GM04504 (cell line): ENCODE measurements around the gene PDXK.

ENCODE experiments used
- DNase-seq: peaks from one replicate; pipeline ENCODE4 v3.0.0-alpha.2; 2012; ENCODE audit warnings: low read depth

The PDXK gene

DNA sequence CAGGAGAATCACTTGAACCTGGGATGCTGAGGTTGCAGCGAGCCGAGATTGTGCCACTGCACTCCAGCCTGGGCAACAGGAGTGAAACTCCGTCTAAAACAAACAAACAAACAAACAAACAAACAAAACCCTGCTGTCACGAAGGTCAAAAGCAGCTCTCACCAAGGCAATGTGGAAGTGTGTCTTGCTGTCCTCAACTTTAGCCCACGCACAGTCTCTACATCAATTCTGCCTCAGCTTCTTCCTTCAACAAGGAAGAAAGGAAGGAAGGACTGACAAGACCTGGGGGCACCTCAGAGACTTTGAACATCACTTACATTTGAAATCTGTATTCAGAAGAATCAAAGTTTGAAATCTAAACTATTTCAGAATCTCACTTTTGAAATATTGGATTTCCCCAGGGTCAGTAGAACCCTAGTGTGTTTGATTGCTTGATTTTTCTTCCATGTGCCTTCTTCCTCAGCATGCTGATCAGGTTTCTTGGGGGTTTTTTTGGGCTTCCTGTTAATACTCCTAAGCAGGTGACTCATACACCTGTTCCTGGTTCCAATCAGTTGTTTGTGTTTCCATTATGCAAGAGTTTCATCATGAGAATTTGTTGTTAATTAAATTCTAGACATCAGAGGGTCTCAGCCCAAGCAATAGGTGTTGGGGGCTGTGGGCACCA is 63.6 kb downstream of the PDXK start:
- no peak for DNase-seq

DNA sequence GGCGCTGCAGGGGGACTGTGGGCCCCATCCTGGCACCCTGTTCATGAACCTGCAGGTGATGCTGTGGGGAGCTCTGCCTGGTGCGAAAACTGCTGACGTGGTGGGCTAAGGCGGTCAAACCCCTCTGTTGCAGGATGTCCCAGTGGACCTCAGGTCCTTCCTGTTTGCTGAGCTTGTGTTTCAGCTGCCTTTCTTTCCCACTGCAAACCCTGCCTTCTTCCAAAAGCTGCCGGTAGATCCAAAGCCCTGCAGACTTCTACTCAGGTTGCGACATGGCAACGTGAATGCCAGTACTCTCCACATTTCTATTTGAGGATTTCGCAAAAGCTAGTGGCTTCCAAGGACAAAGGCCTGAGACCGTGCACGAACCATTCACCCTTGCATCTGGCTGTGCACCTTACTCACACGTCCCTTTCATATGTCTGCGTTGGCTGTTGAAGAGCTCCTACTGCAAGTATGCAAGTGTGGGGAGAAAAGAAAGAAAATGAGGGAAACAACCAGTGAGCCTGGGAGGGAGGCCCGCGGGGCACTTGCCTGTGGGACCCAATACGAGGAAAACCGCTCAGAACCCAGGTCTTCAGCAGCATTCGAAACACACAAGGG is 64.3 kb downstream of the PDXK start:
- DNase-seq, result no peak

DNA sequence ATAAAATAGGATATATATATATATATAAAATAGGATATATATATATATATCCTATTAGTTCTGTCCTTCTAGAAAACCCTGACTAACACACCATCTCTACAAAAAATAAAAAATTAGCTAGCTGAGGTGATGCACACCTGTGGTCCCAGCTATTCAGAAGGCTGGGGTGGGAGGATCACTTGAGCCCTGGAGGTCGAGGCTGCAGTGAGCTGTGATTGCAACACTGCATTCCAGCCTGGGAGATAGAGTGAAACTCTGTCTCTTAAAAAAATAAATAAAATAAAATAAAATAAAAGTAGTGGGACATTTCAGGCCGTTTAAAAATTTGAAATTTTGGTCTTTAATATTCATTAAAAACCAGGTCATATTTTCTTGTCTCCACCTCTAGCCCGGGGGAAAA is 66.2 kb downstream of the PDXK start:
- DNase-seq, result no peak

DNA sequence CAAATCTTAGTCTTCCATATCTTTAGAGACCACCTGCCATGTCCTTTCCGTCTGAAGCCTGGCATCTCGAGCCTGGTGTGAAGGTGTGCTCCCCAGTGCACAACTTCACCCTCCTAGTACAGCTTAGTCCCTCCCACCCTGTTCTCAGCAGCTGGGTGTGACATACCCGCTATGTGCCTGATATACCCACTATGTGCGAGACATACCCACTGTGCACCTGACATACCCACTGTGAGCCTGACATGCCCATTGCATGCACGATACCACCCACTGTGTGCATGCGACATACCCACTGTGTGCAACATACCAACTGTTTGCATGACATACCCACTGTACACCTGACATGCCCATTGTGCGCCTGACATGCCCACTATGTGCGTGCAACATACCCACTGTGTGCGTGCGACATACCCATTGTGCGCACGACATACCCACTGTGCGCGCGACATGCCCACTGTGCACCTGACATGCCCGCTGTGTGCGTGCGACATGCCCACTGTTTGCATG is 67.4 kb downstream of the PDXK start:
- no peak for DNase-seq

DNA sequence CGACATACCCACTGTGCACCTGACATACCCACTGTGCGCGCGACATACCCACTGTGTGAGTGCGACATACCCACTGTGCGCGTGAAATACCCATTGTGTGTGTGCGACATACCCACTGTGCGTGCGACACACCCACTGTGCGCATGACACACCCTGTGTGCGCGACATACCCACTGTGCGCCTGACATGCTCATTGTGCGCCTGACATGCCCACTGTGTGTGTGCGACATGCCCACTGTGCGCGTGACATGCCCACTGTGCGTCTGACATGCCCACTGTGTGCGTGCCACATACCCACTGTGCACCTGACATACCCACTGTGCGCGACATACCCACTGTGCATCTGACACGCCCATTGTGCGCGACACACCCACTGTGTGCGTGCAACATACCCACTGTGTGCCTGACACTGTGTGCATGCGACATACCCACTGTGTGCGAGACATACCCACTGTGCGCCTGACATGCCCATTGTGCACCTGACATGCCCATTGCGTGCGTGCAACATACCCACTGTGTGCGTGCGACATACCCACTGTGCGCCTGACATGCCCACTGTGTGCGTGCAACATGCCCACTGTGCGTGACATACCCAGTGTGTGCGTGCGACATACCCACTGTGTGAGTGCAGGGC is 68.0 kb downstream of the PDXK start:
- no peak for DNase-seq

DNA sequence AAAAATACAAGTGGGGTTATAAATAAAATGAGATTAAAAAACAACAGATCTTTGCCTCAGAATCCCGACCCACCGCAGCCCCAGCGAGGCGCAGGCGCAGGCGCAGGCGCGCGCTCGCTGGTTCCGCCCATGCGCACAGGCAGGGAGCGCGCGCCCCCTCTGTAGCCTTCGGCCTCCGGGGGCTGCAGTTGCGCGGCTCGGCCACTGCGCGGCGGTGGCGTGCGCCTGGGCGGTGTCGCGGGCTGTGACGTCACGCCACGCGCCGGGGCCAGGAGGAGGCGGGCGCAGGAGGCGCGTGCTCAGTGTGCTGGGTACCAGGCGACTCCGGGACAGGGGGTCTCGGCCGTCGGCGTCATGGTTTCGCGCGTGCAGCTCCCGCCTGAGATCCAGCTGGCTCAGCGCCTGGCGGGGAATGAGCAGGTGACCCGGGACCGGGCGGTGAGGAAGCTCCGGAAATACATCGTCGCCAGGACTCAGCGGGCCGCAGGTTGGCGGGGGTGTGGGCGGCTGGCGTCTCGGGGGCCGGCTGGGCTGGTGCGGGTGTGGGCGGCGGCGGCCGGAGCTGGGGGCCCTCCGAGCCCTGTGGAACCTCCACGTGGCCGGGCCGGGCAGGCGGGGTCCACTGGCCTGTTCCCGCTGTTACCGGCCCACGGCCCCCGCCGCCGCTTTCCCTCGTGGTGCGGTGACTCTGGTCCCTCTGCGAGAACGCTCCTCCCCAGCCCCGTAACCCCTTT is 70.5 kb downstream of the PDXK start, which contains the start of gene RRP1:
TSS of gene RRP1 (plus strand) at position 302 of the 734 bp plus-strand sequence. CDS start at position 355, 53 bp downstream.
- DNase-seq, result peak; percentile 78

DNA sequence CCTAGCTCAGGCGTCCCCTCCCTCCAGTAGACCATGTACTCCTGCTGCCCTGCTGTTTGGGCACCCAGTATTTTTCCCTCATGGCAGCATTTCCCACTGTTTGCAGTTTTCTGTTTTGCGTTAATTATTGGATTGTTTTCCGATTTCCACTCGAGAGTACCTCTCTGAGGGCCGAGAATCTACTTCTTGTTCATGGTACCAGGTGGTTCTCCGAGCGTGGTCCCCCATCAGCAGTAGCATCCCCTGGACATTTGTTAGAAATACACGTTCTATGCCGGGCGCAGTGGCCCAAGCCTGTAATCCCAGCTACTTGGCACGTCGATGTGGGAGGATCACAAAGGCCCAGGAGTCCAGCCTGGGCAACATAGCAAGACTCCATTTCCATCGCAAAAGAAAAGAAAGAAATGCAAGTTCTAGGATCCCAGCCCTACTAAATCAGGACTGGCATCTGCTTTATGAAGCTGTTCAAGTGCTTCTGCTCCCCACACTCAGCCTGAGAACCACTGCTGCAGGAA is 71.1 kb downstream of the PDXK start:
- DNase-seq, result no peak

DNA sequence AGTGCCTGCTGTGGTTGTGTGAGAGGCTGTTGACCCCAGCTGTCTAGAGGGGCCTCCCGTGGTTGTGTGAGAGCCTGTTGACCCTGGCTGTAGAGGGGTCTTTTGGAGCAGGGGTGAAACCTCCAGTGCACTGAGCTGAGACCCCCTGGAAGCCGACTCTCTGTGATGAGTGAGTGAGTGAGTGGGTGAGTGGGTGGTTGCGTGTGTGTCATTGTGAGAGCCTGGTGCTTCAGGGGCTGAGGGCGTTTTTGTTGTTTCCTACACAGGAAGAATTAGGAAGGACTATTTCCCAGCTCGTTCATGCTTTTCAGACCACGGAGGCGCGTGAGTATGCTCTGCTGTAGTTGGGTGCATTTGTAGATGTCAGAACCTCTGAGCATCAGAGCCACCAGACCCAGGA is 73.5 kb downstream of the PDXK start:
- DNase-seq, result no peak

DNA sequence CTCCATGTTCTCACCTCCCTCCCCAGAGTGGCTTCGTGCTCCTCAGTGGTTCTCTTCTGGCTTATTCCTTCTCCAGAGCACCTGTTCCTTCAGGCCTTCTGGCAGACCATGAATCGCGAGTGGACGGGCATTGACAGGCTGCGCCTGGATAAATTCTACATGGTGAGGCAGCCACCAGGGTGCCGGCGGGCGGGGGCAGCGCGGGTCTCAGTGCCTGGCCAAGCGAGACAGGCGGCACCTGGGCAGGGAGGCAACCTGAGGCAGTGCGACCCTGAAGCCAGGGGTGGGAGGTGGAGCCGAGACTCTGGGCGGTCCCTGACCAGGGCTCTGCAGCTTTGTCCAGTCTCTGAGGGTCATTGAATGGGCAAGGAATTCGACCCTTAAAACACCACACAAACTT is 74.3 kb downstream of the PDXK start:
- no peak for DNase-seq

DNA sequence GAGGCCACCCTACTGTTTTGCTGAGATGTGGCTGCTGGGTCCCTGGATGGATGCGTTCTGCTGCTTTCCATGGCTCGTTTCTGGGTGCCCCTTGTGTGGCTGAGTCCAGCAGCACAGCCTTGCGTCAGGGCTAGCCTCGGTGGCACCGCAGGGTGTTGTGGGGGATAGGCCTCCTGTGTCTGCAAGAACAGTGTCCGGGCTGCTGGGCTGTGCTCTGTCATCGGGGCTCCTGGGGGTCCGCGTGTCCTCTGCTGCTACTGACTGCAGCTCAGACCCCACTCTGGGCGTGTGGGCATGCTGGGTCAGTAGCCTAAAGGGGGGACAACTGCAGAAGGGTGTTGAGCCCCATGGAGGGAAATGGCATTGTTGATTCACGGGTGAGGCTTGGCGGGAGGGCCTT is 75.4 kb downstream of the PDXK start:
- no peak for DNase-seq

DNA sequence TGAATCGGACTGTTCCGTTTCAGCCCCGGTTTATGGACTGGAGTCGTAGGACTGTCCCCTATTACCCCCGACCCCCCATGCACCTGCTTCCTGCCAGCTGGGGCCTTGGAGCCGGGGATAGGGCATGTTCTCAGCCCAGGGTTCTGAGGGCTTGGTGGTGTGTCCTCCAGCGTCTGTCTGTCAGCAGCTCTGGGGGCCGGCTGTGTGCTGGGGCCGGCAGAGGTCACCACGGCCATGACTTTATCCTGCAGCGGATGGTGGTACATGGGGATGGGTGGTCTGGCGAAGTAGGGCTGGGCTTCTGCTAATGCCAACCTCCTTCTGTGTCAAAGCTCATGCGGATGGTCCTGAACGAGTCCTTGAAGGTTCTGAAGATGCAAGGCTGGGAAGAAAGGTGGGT is 75.9 kb downstream of the PDXK start:
- no peak for DNase-seq

DNA sequence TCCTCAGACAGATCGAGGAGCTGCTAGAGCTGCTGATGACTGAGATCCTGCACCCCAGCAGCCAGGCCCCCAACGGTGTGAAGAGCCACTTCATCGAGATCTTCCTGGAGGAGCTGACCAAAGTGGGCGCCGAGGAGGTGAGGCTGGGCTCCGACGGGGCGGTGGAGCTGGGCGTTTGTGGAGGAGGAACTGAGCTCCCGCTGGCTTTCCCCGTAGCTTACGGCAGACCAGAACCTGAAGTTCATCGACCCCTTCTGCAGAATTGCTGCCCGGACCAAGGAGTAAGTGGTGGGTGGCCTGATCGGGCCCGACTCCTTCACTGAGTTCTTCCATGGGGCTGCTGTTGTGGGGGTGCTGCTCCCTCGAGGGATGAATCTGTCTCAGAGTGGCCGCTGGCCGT is 78.5 kb downstream of the PDXK start:
- DNase-seq, result no peak

DNA sequence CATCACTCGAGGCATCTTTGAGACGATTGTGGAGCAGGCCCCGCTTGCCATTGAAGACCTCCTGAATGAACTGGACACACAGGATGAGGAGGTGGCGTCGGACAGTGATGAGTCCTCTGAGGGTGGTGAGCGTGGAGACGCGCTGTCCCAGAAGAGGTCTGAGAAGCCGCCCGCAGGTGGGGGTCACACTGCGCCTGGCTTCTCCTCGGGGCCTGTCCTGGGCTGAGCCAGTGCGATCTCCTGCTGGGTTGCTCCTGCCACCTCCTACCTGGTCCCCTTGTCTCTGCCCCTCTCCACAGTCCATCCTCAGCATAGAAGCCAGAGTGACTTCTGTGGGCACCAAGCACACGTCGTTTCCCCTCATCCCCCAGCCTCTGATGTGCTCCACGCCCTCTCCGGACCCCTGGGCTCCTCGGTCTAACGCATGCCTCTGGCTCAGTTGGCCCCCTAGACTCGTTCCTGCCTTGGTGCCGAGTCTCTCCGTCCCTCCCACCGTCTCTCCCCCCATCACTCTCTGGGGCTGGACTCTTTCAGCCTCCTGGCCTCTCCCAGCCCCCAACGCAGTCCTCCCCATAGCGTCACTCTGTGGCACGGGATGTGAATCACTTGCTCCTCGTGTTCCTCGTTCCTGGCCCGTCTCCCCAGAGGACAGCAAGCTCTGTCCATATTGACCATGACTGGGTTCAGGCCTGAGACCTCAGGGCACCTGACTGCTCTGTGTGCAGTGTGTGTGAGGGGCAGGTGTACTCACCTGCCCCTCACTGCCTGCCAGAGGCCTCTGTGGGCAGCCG is 79.2 kb downstream of the PDXK start:
- DNase-seq, result no peak

DNA sequence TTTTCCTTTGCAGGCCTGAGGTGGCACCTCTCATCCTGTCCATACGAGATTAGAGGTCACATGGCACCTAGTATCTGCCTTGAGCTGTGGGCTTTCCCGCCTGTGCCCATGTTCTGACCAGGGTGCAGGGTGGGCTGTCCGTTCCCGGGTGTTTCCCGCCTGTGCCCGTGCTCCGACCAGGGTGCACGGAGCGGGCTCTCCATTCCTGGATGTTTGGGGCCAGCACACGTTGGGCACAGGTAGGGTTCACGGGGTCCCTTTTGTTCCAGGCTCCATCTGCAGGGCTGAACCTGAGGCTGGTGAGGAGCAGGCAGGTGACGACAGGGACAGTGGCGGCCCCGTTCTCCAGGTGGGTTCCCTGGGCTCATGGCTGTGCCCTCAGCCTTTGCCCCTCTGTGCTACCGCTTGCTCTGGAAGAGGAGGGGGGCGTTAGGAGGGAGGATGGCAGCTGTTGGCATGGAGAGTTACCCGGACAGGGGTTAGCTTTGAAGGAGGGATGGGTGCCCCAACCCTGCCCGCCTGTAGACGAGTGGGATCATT is 80.4 kb downstream of the PDXK start:
- no peak for DNase-seq

DNA sequence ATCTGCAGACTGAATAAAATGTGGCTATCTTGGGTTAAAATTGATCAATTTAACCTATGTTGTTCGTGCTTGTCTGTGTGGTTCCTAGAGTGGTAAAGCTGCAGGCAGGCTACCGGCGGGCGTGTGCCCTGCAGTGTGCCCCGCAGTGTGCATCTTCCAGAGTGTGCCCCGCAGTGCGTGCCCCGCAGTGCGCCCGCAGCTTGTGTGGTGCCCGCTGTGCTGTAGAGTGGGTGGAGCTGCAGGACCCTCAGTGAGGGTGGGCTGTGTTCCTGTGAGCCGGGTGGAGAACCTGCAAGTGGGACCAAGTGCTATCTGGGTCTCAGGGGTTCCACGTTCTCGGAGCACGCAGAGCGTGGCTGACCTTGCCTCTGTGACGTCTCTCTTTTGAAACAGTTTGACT is 81.2 kb downstream of the PDXK start:
- DNase-seq, result no peak

DNA sequence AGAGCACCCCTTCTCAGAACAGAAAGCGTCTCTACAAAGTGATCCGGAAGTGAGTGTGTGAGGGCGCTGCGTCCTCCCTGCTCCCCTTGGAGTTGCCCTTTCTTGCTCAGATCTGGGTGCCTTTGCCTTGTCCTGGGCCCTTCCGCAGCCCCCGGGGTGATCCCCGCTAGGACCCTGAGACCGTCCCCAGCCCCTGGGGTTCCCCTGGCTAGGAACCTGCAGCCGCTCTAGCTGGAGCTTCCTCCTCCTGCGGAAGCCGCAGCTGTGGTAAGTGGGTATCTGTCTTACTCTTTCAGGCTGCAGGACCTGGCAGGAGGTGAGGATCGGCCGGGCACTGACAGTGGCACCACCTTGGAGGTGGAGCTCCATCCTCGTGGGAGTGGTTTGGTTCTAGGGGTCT is 81.6 kb downstream of the PDXK start:
- no peak for DNase-seq

DNA sequence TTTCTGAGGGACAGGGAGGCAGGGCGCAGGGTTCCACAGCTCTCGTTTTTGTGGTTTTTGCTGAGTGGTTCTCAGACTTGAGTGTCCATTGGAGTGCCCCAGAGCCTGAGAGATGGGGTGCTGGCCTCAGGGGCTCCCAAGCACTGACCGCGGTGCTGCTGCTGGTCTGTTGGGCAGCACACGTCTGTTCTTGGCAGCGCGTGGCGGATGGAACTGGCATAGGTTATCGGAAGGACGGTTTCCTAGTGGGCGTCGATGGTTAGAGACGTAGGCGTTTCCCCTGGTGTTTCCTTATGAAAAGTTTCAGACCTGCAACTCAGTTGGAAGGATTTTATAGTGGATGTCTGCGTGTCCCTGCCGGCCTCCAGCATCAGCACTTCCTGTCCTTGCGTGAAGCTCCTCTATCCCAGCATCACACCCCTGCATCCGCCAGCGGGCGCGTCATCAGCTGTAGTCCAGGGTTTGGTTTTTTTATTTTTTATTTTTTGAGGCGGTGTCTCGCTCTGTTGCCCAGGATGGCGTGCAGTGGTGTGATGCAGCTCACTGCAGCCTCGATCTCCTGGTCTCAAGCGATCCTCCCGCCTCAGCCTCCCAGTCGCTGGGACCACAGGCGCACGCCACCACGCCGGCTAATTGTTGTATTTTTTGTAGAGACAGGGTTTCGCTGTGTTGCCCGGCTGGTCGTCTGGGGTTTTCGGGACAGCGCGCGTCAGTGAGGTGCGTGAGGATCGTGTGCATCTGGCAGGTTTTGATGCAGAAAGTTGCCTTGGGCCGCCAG is 82.3 kb downstream of the PDXK start:
- DNase-seq, result no peak

DNA sequence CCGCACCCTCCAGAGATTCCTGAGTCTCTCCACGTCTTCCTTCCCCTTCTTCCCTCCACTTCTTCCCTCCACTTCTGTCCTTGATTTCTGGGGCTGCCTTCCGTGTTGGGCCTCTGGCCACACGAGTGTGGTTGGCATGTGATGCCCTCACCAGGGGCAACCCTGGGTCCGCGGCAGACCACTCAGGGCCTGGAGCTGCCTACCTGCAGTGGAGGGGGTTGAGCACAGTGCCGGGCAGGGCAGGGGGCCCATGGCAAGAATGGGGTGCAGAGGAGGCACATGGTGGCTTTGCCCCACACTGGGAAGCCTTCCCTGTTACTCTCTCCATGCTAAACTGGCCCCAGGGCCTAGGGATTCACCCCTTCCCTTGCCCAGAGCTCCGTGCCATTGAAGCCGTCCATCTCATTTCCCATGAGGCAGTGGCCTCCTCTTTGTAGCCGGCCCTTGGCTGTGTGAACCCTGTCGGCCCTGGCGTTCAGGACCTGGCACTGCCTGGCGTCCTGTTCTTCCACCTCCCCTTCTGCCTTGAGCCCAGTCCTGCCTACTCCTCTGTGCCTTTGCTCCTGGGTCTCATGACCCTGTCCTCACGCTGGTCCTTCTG is 83.9 kb downstream of the PDXK start:
- DNase-seq, result no peak

DNA sequence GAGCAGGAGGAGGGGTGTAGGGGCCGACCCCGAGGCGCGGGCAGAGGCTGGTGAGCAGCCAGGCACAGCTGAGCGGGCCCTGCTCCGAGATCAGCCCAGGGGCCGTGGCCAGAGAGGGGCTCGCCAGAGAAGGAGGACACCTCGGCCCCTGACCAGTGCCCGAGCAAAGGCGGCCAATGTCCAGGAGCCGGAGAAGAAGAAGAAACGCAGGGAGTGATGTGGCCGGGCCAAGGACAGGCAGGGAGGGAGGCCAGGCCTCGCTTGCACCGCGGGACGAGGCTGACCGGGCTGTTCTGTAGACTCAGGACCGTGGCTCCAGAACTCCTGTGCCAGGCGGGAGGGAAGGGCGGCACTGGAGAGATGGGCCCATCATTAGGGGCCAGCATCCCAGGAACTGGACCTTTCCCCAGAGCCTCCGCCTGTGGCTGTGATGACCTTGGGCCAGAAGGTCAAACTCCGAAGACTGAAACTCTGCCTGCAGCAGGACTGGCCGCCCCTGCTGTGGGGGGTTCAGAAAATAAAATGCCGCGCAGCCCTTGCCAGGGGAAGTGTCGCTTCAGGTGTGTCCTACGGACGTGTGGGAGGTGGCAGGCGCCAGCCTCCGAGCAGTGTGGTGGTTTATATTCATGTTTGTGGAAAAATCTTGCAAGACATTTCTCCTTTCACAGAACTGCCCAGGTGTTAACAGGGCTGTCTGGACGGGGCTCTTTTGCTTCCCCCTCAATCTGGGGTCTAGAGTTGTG is 84.8 kb downstream of the PDXK start:
- no peak for DNase-seq
